SK-N-SH (cell line): ENCODE measurements around the gene PLAC1. TPM values are rescaled to one million over a fixed set of nuclear protein-coding genes. Genes with fewer than 3 reads are reported as not detected.
A peak's percentile ranks its signal among the peaks of the same experiment; 100 is the strongest.

ENCODE experiments used
- CTCF ChIA-PET: fragments of 300-600, 350-600 bp; formaldehyde crosslinking; extraction: SDS; loops from one replicate; lab custom pipeline; 2021; lab: Yijun Ruan, JAX
- POLR2A ChIA-PET: fragments of 350-600 bp; sonication (Branson Sonifier 250); formaldehyde crosslinking; extraction: SDS; loops from one replicate; lab custom pipeline; 2020; ENCODE audit warnings: antibody characterized with exemption, inconsistent platforms; lab: Yijun Ruan, JAX
- DNase-seq: peaks from one replicate; pipeline ENCODE4 v3.0.0; 2012
- H2AFZ ChIP-seq: fragments of 200-600 bp; sonication (generic); 2 replicates; pipeline ENCODE4 v1.8.1; 2016; ENCODE audit warnings: antibody characterized with exemption, mild to moderate bottlenecking, low read depth
- H3F3A ChIP-seq: fragments of 200-600 bp; sonication (generic); replicated peaks from 2 replicates; pipeline ENCODE3; 2016; ENCODE audit warnings: antibody characterized with exemption, mild to moderate bottlenecking; ENCODE audit not compliant: insufficient read depth
- H3K27ac ChIP-seq, 2 experiments: fragments of 200-500 bp in 1 of 2; fragments of 200-600 bp in 1 of 2; sonication (Bioruptor generic) in 1 of 2; sonication (generic), shearing (Covaris generic) in 1 of 2; 2 replicates each; pipeline versions ENCODE4 v1.5.1 to v1.6.1; 2014 to 2016; ENCODE audit warnings: low read depth in 2 of 2, inconsistent platforms in 1 of 2, low read length in 1 of 2, mild to moderate bottlenecking in 1 of 2, mixed read lengths in 1 of 2
- H3K27me3 ChIP-seq: fragments of 200-600 bp; sonication (generic), shearing (Covaris generic); 2 replicates; pipeline ENCODE4 v1.6.1; 2016; ENCODE audit warnings: mixed run types; ENCODE audit not compliant: insufficient read depth
- H3K36me3 ChIP-seq, 2 experiments: fragments of 200-500 bp in 1 of 2; fragments of 200-600 bp in 1 of 2; sonication (Bioruptor generic) in 1 of 2; sonication (generic) in 1 of 2; replicated peaks in 1 of 2; 2 replicates each; pipeline versions ENCODE3 to v1.5.1; 2014 to 2016; ENCODE audit warnings: low read length in 1 of 2, mild to moderate bottlenecking in 1 of 2; ENCODE audit not compliant: insufficient read depth in 2 of 2, control insufficient read depth in 1 of 2
- H3K4me1 ChIP-seq, 2 experiments: fragments of 200-500 bp in 1 of 2; fragments of 200-600 bp in 1 of 2; sonication (Bioruptor generic) in 1 of 2; sonication (generic), shearing (Covaris generic) in 1 of 2; 2 replicates each; pipeline versions ENCODE4 v1.5.1 to v1.6.1; 2014 to 2016; ENCODE audit warnings: low read depth in 1 of 2, low read length in 1 of 2, mixed run types in 1 of 2; ENCODE audit not compliant: insufficient read depth in 2 of 2, control insufficient read depth in 1 of 2
- H3K4me2 ChIP-seq: fragments of 200-600 bp; sonication (generic), shearing (Covaris generic); 2 replicates; pipeline ENCODE4 v1.6.1; 2017; ENCODE audit warnings: mixed run types
- H3K4me3 ChIP-seq, 2 experiments: fragments of 200-500 bp in 1 of 2; fragments of 200-600 bp in 1 of 2; sonication (Bioruptor generic) in 1 of 2; sonication (generic), shearing (Covaris generic) in 1 of 2; 2 replicates each; pipeline versions ENCODE4 v1.5.1 to v1.8.1; 2014 to 2016; ENCODE audit warnings: low read depth in 2 of 2, inconsistent platforms in 1 of 2, low read length in 1 of 2, mild to moderate bottlenecking in 1 of 2, mixed read lengths in 1 of 2, moderate library complexity in 1 of 2
- H3K79me2 ChIP-seq: fragments of 200-600 bp; sonication (generic); 2 replicates; pipeline ENCODE4 v1.8.1; 2017; ENCODE audit warnings: mild to moderate bottlenecking; ENCODE audit not compliant: insufficient read depth
- H3K9ac ChIP-seq: fragments of 200-600 bp; sonication (generic); 2 replicates; pipeline ENCODE4 v1.6.1; 2017; ENCODE audit warnings: mixed run types
- H3K9me2 ChIP-seq: fragments of 200-600 bp; sonication (generic); 2 replicates; pipeline ENCODE4 v1.6.1; 2017; ENCODE audit warnings: mixed run types
- H3K9me3 ChIP-seq: fragments of 200-600 bp; sonication (generic); 2 replicates; pipeline ENCODE4 v1.6.1; 2017; ENCODE audit warnings: mixed run types, mild to moderate bottlenecking, moderate library complexity
- H4K20me1 ChIP-seq: fragments of 200-600 bp; sonication (generic); 2 replicates; pipeline ENCODE4 v1.6.1; 2017; ENCODE audit warnings: mild to moderate bottlenecking, mixed run types; ENCODE audit not compliant: insufficient read depth
- CHD2 ChIP-seq: fragments of 150-350 bp; IDR thresholded peaks from 2 replicates; pipeline ENCODE4 v1.6.1; 2018; ENCODE audit warnings: low read length; ENCODE audit not compliant: partially characterized antibody
- ELF1 ChIP-seq: IDR thresholded peaks from 2 replicates; pipeline ENCODE4 v1.4.0; 2012
- EZH2phosphoT487 ChIP-seq: fragments of 200-600 bp; sonication (generic); IDR thresholded peaks from 2 replicates; pipeline ENCODE4 v1.6.1; 2017; ENCODE audit warnings: low read depth, mixed run types, mild to moderate bottlenecking, antibody characterized with exemption, moderate library complexity, borderline replicate concordance
- FOSL2 ChIP-seq: IDR thresholded peaks from 2 replicates; pipeline ENCODE4 v1.4.0; 2012; ENCODE audit warnings: low read depth, mild to moderate bottlenecking, moderate library complexity, borderline replicate concordance
- FOXJ3 ChIP-seq: sonication (generic); formaldehyde crosslinking; IDR thresholded peaks from 2 replicates; pipeline ENCODE4 v1.5.1; 2020; ENCODE audit warnings: mild to moderate bottlenecking, missing genetic modification reagents
- FOXM1 ChIP-seq: IDR thresholded peaks from 2 replicates; pipeline ENCODE4 v1.4.0; 2012; ENCODE audit warnings: low read depth, mild to moderate bottlenecking
- GABPA ChIP-seq: IDR thresholded peaks from 2 replicates; pipeline ENCODE4 v1.4.0; 2012; ENCODE audit warnings: low read depth, mild to moderate bottlenecking
- GATA2 ChIP-seq: sonication (generic); formaldehyde crosslinking; IDR thresholded peaks from 2 replicates; pipeline ENCODE4 v1.5.0; 2020; ENCODE audit warnings: mild to moderate bottlenecking, missing genetic modification reagents
- MAX ChIP-seq: IDR thresholded peaks from 2 replicates; pipeline ENCODE4 v1.4.0; 2012; ENCODE audit warnings: low read depth
- NFIC ChIP-seq: IDR thresholded peaks from 2 replicates; pipeline ENCODE4 v1.4.0; 2012; ENCODE audit warnings: borderline replicate concordance
- NRF1 ChIP-seq: IDR thresholded peaks from 2 replicates; pipeline ENCODE4 v1.6.1; 2012; ENCODE audit warnings: low read depth, mild to moderate bottlenecking, low read length
- PBX3 ChIP-seq: IDR thresholded peaks from 2 replicates; pipeline ENCODE4; 2012
- POLR2AphosphoS5 ChIP-seq: IDR thresholded peaks from 2 replicates; pipeline ENCODE4 v1.6.1; 2012; ENCODE audit warnings: low read depth, low read length
- RXRA ChIP-seq: IDR thresholded peaks from 2 replicates; pipeline ENCODE4 v1.4.0; 2012; ENCODE audit warnings: low read depth, mild to moderate bottlenecking, borderline replicate concordance
- TCF12 ChIP-seq: IDR thresholded peaks from 2 replicates; pipeline ENCODE4 v1.4.0; 2012
- USF1 ChIP-seq: IDR thresholded peaks from 2 replicates; pipeline ENCODE4 v1.4.0; 2012; ENCODE audit warnings: low read depth, borderline replicate concordance
- YY1 ChIP-seq: IDR thresholded peaks from 2 replicates; pipeline ENCODE4 v1.4.0; 2012; ENCODE audit warnings: low read depth, mild to moderate bottlenecking
- WGBS: methylation state at CpG from one replicate; pipeline ENCODE4 v1.1.6; 2017; ENCODE audit warnings: low lambda C conversion rate; 5-methylcytosine and 5-hydroxymethylcytosine counted together
- polyA plus RNA-seq, 3 experiments: library from polyadenylated mRNA; depleted of rRNA; stranded (reverse); fragments of >200 nt; gene quantifications; 2 replicates each; pipeline ENCODE4 v1.2.3, GENCODE V29; 2012
- TF ChIP-seq, protein P1 (sequence below): IDR thresholded peaks from 2 replicates; pipeline ENCODE4 v1.6.1; 2012; ENCODE audit warnings: mild to moderate bottlenecking, low read depth, low read length, moderate library complexity
- TF ChIP-seq, protein P2 (sequence below): fragments of 200-600 bp; sonication (generic); IDR thresholded peaks from 2 replicates; pipeline ENCODE4 v1.6.1; 2017; ENCODE audit warnings: antibody characterized with exemption, mild to moderate bottlenecking, moderate library complexity
- TF ChIP-seq, protein P3 (sequence below): fragments of 150-350 bp; IDR thresholded peaks from 2 replicates; pipeline ENCODE4 v1.6.1; 2017; ENCODE audit warnings: antibody characterized with exemption, low read length, low read depth, borderline replicate concordance
- TF ChIP-seq, protein P4 (sequence below): IDR thresholded peaks from 2 replicates; pipeline ENCODE4 v1.4.0; 2012; ENCODE audit warnings: low read depth, borderline replicate concordance

The PLAC1 gene
- polyA plus RNA-seq, 1 of the 3 experiments (the other 2 are of a cell fraction), result 50.9 TPM

GRCh38 chrX:134622056-134622812 lies 36.0 kb downstream of the PLAC1 start:
- H3K27me3 ChIP-seq, result no peaks in the 10 kb centered on the region
- TF ChIP-seq TCF12 (peak; percentile 98), ELF1 (no peak), RXRA (peak; percentile 86; the same call in 1 of the 2 replicates), MAX (peak; percentile 91), GATA2 (CRISPR knock-in tag) (no peak), FOXJ3 (no peak), NFIC (peak; percentile 87), PBX3 (peak; percentile 87; the same call in 1 of the 2 replicates), CHD2 (no peak), YY1 (peak; percentile 40; the same call in 1 of the 2 replicates), FOSL2 (peak; percentile 100), NRF1 (no peak), GABPA (peak; percentile 39), USF1 (no peak), FOXM1 (peak; percentile 87; the same call in 1 of the 2 replicates), POLR2AphosphoS5 (peak; percentile 92), EZH2phosphoT487 (no peak)
- TF ChIP-seq, protein P1, sequence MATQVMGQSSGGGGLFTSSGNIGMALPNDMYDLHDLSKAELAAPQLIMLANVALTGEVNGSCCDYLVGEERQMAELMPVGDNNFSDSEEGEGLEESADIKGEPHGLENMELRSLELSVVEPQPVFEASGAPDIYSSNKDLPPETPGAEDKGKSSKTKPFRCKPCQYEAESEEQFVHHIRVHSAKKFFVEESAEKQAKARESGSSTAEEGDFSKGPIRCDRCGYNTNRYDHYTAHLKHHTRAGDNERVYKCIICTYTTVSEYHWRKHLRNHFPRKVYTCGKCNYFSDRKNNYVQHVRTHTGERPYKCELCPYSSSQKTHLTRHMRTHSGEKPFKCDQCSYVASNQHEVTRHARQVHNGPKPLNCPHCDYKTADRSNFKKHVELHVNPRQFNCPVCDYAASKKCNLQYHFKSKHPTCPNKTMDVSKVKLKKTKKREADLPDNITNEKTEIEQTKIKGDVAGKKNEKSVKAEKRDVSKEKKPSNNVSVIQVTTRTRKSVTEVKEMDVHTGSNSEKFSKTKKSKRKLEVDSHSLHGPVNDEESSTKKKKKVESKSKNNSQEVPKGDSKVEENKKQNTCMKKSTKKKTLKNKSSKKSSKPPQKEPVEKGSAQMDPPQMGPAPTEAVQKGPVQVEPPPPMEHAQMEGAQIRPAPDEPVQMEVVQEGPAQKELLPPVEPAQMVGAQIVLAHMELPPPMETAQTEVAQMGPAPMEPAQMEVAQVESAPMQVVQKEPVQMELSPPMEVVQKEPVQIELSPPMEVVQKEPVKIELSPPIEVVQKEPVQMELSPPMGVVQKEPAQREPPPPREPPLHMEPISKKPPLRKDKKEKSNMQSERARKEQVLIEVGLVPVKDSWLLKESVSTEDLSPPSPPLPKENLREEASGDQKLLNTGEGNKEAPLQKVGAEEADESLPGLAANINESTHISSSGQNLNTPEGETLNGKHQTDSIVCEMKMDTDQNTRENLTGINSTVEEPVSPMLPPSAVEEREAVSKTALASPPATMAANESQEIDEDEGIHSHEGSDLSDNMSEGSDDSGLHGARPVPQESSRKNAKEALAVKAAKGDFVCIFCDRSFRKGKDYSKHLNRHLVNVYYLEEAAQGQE, result peak; percentile 61; the same call in 1 of the 2 replicates
- TF ChIP-seq, protein P2, sequence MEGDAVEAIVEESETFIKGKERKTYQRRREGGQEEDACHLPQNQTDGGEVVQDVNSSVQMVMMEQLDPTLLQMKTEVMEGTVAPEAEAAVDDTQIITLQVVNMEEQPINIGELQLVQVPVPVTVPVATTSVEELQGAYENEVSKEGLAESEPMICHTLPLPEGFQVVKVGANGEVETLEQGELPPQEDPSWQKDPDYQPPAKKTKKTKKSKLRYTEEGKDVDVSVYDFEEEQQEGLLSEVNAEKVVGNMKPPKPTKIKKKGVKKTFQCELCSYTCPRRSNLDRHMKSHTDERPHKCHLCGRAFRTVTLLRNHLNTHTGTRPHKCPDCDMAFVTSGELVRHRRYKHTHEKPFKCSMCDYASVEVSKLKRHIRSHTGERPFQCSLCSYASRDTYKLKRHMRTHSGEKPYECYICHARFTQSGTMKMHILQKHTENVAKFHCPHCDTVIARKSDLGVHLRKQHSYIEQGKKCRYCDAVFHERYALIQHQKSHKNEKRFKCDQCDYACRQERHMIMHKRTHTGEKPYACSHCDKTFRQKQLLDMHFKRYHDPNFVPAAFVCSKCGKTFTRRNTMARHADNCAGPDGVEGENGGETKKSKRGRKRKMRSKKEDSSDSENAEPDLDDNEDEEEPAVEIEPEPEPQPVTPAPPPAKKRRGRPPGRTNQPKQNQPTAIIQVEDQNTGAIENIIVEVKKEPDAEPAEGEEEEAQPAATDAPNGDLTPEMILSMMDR, result no peak
- TF ChIP-seq, protein P3, sequence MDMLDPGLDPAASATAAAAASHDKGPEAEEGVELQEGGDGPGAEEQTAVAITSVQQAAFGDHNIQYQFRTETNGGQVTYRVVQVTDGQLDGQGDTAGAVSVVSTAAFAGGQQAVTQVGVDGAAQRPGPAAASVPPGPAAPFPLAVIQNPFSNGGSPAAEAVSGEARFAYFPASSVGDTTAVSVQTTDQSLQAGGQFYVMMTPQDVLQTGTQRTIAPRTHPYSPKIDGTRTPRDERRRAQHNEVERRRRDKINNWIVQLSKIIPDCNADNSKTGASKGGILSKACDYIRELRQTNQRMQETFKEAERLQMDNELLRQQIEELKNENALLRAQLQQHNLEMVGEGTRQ, result no peak
- TF ChIP-seq, protein P4, sequence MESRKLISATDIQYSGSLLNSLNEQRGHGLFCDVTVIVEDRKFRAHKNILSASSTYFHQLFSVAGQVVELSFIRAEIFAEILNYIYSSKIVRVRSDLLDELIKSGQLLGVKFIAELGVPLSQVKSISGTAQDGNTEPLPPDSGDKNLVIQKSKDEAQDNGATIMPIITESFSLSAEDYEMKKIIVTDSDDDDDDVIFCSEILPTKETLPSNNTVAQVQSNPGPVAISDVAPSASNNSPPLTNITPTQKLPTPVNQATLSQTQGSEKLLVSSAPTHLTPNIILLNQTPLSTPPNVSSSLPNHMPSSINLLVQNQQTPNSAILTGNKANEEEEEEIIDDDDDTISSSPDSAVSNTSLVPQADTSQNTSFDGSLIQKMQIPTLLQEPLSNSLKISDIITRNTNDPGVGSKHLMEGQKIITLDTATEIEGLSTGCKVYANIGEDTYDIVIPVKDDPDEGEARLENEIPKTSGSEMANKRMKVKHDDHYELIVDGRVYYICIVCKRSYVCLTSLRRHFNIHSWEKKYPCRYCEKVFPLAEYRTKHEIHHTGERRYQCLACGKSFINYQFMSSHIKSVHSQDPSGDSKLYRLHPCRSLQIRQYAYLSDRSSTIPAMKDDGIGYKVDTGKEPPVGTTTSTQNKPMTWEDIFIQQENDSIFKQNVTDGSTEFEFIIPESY, result peak; percentile 84

More at GRCh38 chrX:134622056-134622812, 36.0 kb downstream of the PLAC1 start:
- peak overlapping the region; percentile 81 to 85 for H3K27ac ChIP-seq
- CTCF ChIA-PET, result interaction anchor here (0.7 kb wide), 1 partner anchor 24 kb away, joined by 3 read pairs; no protein-coding TSS in a partner anchor
- no peak for DNase-seq
- H3K4me3 ChIP-seq, result peak overlapping the region in 1 of 2 experiments; percentile 22; a peak in 2 of 4 replicates
- peak overlapping the region; percentile 53 for H2AFZ ChIP-seq
- H3K9me3 ChIP-seq, result no peaks in the 10 kb centered on the region
- WGBS, result 3% methylated on average over 4 of the region's 6 CpGs
- peak overlapping the region; percentile 48; the same call in 1 of the 2 replicates for H3K9ac ChIP-seq
- POLR2A ChIA-PET, result interaction anchor here (0.6 kb wide), 1 partner anchor 19 kb away, joined by 3 read pairs; no protein-coding TSS in a partner anchor
- H3K79me2 ChIP-seq, result peaks cover 4% of the 10 kb centered on the region; the same call in 1 of the 2 replicates
- no peaks in the 10 kb centered on the region for H3K36me3 ChIP-seq
- no peaks in the 10 kb centered on the region for H4K20me1 ChIP-seq
- H3F3A ChIP-seq, result peaks cover 23% of the 10 kb centered on the region
- H3K4me1 ChIP-seq, result peaks cover 4 to 26% of the 10 kb centered on the region in 2 experiments
- peak overlapping the region; percentile 55 for H3K4me2 ChIP-seq
- H3K9me2 ChIP-seq, result no peaks in the 10 kb centered on the region
